ENCODE results near the gene ARPP19.
"Not testable (repeated sequence)": the region's sequence is repeated elsewhere in the genome, so short reads cannot be mapped to it uniquely, and the experiment has no call there.

Gene ARPP19

DNA sequence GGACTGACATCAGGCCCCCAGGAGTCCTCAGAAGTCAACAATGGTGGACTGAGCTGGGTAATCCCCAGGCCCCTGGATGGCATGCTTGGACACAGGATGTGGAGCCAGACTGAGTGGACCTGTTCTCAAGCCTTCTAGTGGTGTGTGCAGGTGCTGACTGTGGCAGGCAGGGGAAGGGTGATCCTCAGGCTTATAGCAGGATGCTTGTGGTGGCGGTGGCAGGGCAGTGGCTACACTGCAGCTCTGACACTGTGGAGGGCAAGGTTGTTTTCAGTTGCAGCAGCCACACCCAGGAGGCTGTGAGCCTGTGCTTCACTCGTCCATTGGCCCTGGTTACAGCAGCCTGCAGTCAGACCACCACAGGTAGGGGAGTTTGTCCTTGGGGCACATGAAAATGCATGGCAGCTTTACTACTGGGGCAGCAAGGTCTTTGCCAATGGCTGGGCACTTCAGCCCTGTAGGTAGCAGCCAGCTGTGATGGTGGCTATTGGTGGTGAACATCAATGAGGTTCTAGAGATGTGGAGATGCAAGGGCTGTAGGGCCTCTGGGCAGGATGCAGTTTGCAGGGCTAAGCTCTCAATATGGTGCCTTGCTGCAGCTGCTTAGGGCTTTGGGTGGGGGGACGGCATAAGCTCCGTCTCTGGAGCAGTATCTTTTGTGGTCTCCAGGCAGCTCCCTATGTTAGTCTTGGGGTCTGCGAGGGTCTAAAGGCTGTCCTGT, 22.6 kb downstream of the ARPP19 start:
- DNase-seq, result no peak

DNA sequence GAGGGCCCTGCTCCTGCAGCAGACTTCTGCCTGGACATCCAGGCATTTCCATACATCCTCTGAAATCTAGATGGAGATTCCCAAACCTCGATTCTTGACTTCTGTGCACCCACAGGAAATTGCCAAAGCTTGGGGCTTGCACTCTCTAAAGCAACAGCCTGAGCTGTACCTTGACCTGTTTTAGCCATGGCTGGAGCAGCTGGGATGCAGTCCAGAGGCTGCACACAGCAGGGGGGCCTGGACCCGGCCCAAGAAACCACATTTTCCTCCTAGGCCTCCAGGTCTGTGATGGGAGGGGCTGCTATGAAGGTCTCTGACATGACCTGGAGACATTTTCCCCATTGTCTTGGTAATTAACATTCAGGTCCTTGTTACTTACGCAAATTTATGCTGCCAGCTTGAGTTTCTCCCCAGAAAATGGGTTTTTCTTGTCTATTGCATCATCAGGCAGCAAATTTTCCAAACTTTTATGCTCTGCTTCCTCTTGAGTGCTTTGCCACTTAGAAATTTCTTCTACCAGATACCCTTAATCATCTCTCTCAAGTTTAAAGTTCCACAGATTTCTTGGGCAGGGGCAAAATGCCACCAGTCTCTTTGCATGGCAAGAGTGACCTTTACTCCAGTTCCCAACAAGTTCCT, 28.3 kb downstream of the ARPP19 start:
- DNase-seq, result no peak

DNA sequence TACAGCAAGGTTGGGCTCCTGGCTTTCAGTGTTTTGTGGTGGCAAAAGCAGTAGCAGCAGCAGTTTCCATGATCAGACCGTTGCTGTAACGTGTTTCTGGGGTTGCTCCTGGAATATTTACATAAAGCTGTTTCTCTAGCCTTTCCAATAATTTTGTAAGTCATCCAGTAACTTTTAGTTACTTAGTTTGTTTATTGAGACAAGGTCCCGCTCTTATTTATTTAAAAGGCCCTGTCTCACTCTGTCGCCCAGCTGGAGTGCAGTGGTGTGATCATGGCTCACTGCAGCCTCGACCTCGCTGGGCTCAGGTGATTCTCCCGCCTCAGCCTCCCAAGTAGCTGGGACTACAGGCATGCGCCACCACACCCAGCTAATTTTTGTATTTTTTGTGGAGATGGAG, 31.4 kb downstream of the ARPP19 start:
- DNase-seq, result no peak

DNA sequence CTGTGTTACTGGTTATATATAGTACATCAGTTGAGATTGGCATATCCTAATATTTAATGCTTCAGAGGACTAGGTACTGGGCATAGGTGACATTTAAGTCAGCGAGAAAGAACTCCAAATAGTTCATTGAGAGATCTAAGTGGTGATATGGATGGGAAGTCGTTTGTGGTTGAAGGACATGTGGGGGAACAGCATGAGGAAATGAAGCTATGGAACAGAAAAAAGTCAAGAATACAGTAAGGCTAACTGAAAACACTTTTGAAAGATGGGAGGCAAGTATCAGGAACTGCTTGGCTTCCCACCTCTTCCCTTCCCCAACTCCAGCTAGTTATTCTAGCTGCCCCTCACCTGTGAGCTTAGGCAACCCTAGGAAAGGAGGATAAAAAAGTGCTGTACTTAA, 36.4 kb downstream of the ARPP19 start:
- no peak for DNase-seq

DNA sequence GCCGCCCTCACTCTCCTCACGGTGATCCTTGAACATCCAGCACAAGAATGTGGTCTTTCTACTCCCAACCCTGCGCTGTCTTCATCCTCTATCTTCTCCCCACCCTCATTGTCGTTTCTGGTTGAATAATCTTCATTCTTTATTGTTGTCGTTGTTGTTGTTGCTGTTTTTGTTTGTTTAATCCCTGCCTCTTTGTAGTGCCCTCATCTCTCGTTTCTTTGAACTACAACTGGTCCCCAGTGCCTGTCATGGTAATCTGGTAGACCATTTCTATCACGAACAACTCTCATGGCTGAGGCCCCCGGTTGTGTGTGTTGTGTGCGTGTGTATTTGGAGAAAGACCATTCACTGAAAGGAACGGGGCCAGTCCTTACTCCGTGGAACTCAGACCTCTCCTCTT, 38.9 kb downstream of the ARPP19 start:
- no peak for DNase-seq

DNA sequence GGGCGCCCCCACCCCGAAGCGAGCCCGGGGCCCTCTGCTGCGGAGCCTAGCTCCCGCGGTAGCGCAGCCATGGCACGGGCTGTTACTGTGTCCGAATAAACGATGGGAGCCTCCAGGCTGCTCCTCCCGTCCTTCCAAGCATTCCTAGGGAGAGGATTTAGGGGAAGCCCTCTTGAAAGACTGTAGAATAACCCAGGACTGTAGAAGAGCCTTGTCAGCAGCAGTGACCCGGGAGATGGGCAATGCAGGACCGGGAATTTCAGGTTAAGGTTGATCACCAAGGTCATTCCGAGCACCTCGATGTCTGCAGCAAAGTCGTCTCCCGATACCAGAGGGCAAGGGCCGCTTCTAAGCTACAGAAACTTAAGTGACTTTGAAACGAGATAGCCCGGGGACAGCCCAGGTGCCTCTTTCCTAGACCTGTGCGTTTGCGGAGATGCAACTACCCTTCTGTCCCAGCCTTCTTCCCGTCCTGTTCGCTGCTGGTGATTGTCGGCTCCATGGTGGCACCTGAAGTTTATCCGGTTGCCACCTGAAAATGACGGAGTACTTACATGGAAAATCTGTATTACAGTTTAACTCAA, 39.4 kb downstream of the ARPP19 start:
- no peak for DNase-seq

DNA sequence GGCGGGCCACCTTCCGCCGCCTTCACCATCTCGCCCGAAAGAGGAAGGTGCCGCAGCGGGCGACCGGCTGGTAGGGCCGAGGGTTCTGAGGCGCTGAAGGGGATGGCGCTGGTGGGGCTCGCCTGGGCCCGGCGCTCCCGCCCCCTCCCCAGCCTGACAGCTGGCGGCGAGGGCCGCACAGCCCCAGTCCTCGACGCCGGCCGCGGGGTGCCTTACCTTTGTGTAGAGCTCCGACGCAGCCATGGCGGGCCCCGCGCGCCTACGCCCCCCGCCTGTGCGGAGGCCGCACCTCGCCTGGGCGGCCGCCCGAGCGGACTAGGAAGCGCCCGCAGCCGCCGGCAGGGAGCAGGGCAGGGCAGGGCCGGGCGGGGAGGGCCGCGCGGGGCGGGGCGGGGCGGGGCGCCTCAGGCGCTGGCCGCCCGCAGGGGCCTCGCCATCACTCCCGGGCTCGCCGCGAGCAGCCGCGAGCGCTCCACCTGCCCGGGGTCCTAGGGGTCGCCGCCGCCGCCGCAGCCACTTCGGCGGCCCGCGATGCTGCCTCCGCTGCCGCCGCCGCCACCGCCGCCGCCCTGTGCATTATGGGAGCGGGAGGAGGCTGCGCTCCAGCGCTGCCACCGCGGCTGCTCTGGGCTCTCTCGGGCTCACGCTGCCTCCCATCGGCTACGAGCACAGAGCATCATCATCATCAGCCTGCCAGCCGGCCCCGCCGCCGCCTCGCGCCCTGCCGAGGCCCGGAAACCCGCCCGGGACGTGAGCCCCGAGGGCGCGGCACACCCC, 40.1 kb downstream of the ARPP19 start, which contains the start of gene MYO5A:
MYO5A (minus strand) TSS at position 317 of the 777 bp plus-strand sequence; CDS start at position 243, 74 bp downstream.
- peak; percentile 3 for DNase-seq

DNA sequence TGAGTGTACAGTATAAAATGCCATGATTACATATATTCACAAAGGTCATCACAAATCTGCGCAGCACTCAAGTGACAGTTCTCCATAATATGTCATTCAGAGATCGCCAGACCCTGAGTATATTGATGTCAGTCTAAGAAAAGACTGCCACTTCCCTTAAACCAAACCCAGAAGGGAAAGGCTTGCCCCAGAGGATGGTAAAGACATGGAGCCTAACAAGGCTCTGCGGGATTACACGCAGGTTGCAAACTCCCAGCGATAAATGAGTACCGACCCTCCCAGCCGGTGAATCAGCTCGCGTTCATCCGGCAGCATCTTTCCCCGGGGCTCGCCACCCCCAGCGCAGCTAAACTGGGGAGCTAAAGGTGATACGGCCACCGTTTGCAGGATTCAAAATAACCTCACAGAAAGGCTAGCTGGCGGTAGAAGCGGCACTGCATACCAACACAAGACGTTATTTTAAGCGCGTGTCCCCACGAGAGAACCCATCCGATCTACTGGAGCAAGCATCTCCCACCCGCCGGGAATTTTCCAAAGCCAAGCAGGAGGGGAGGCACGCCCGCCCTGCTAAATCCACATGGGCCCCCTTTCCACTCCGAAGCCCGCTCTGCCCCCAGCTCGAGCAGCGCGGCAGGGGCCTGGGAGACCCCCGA, 40.8 kb downstream of the ARPP19 start:
- DNase-seq, result no peak

DNA sequence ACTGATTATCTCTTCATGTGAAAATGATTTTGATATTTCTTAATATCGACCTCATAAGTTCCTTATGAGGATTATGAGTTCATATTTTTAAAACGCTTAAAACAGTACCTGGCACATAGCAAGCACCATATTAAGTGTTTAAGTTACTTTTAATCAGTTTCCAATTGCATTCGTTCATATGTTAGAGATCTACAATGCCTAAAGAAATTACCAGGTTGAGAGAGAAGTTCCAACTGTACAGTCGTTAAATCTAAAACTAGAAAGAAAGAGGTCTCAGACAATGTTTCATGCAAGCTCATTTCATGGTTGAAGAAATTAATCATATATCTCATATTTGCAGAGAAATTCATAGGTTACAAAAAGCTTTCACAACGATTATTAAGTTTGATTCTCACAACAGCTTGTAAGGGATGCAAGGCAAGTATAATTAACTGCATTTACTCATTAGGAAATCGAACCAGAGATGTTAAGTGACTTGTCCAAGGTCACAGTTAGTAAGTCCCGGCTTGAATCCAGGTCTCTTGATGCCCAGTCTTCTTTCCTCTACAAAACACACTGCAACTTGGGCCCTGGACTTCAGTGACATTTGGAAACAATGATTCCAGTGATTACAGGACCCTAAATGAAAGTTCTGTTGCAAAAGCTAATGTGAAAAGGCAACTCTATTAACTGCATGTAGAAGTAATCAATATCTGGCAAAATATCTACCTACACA, 41.5 kb downstream of the ARPP19 start:
- DNase-seq, result no peak

DNA sequence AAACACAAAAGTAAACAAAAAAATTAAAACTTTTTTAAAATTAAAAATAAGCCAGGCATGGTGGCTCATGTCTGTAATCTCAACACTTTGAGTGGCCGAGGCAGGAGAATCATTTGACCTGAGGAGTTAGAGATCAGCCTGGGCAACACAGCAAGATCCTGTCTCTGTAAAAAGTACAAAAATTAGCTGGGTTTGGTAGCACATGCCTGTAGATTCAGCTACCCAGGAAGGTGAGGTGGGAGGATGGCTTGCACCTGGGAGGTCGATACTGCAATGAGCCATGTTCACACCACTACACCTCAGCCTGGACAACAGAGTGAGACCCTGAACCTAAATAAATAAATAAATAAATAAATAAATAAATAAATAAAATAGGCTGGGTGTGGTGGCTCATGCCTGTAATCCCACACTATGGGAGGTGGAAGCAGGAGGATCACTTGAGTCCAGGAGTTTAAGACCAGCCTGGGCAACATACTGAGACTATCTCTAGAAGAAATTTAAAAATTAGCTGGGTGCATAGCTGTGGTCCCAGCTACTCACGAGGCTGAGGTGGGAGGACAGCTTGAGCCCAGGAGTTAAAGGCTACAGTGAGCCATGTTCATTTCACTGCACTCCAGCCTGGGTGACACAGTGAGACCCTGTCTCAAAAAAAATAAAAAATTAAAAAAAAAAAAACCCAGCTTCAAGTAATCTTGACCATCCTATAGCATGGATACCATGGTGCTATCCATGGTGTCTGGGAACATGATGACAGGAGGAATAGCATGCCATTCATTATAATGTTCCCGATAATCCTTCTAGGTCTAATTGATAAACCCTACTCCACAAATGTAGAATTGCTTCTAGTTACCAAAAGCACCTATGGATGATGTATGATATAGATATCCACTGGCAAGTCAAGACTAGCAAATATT, 44.4 kb downstream of the ARPP19 start:
- no peak for DNase-seq

DNA sequence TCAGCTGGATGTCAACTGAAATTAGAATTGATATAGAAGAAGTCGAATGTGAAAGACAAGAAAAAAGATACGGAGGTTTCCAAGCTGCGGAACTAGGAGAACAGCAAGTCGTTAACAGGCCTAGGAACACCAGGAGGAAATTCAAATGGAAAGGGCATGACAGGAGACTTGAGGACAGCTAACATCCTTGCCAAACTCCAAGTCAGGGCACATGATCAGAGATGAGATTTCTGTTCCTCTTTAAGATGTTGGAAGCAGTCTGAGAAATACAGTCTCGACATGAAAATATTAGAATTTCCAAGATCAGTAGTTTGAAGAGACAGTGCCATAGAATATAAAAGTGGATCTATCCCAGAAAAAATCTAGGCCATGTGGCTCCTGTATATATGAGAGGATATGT, 45.2 kb downstream of the ARPP19 start:
- DNase-seq, result no peak

DNA sequence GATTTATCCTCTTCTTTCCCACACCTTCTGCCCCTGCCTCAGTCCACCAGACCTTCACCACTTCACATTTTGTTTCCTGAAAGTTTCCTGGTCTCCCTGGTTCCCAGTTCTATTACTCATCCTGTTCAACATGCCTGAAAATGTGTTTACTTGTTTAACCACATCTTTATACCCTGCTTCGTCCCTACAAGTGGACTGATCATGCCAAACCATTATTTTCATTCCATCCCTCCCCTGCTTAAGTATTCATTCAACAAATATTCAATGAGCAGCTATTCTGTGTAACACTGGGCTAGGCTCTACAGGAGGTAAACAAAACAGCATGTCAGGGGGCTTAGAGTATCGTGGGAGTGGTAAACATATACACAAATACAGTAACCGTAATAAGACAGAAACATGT, 45.6 kb downstream of the ARPP19 start:
- DNase-seq, result no peak

DNA sequence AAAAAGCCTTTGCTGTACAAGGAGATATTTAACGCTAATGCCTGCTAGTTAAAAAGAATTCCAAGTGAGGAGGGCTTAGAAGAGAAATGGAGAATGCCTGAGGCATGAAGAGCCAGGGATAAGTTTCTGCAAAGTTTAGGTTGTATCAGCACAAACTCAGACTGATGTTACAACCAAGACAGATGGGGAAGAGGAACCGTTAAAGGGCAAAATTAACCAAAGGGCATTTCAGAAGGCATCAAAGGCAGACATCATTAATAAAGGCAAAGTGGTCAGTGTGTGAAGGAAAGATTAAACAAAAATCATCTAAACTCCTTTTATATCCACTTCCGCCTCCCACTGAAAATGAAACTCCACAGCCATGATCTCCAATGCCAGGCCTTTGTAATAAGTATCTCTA, 47.1 kb downstream of the ARPP19 start:
- no peak for DNase-seq

DNA sequence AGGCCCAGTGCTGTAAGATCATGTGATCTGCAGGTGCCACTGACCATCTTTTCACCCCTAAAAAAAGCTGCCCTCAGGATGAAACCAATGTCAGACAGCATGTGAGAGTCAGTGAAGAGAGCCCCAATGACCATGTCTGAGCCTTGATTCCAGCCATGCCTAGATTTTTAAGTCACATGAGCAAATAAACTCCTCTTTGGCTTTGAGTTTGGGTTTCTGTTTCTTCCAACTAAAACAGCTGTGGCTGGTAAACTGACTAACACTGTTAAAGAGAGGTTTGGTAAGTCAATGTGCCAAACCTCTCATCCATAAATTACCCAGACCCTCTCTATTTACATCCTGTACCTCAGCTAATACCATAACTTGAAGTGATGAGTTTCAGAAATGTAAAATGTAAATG, 48.4 kb downstream of the ARPP19 start:
- DNase-seq, result no peak

DNA sequence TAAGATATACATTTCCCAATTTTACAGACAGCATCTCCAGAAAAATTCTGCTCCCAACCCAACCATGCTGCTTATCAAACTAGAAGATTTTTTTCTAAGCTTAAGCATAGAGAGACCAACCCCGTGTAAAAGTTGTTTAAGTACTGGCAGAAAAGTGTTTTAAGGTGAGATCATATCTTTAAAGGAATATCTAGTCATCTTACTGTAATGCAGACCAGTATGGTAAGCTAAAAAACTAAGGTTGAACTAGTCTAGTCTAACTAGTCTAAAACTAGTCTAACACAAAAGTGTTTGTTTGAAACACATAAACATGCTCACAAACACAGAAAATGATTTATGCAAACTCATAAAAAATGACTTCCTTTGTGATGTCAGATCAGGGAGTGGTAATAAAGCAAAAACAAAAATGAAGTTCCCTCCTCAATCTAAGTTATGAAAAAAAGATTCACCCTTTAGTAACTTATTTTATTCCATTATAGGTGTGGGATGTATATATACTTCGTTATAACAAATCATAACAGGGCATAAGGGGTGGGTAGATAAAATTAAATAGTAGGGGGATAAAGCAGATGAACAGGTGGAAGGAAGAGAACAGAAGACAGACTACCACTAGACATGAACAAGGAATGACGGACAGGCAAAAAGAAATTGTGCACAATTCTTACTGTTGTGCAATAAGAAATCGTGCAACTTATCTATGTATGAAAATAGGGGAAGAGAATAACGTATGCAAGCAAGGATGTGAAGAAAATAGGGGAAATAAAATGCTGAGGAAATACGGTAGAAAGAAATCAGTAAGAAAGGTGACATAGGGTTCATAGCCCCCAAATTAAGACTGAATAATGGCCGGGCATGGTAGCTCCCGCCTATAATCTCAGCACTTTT, 50.1 kb downstream of the ARPP19 start:
- DNase-seq, result no peak

DNA sequence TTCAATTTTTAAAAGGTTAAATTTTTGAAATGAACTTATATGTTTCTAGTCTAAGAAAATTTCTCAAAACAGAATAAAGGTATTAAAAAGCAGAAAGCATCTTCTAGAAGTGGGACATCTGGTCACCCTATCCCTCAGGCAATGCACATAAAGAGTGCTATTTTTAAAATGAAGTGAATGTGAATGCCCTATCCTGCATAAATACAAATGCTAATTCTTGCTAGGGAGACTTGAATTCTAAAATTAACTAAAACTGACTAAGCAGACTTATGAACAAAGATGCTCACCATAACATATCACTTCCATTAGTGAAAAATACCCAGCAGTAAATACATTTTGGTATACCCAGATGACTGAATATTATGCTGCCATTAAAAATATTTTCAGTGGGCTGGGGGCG, 51.8 kb downstream of the ARPP19 start:
- DNase-seq, result no peak

DNA sequence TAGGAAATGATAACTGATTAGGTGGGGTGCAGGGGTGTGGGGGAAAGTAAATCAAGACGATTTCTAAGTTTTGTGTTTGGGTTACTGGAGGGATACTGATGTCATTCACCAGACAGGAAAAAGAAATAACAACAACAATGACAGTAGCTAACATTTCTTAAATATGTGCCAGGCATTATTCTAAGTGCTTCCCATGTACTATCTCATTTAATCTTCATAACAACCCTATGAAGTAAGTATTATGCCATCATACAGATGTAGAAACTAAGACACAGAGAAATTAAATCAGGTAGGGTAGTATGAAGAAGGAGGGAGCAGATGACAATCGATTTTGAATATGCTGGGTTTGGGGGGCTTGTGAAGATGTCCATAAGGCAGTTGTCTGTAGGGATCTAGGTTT, 53.5 kb downstream of the ARPP19 start:
- no peak for DNase-seq

DNA sequence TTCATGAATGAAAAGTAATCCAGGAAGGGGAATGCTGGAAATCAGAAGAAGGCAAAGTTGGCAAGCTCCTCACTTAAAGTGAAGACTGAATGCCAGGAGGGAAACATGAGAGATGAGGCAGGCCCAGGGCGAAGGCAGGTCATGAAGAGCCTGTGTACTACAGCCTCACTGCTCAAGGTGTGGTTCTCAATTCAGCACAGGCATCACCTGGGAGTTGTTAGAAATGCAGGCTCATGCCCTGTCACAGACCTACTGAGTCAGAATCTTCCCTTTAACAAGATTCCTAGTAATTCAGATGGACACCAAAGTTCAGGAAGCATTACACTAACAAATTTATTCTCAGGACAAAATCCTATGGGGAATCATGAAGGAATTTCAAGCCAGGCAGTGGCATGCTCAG, 54.3 kb downstream of the ARPP19 start:
- DNase-seq, result no peak

DNA sequence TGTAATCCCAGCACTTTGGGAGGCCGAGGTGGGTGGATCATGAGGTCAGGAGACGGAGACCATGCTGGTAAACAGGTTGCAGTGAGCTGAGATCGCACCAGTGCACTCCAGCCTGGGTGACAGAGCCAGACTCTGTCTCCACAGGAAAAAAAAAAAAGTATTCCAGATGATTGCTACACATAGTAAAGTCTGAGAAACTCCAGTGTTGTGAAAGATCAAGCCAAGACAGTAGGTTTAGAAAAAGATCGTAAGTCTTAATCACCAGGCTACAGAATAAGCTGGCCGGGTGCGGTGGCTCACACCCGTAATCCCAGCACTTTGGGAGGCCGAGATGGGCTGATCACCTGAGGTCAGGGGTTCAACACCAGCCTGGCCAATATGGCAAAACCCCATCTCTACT, 56.0 kb downstream of the ARPP19 start:
- not testable (repeated sequence) for DNase-seq

DNA sequence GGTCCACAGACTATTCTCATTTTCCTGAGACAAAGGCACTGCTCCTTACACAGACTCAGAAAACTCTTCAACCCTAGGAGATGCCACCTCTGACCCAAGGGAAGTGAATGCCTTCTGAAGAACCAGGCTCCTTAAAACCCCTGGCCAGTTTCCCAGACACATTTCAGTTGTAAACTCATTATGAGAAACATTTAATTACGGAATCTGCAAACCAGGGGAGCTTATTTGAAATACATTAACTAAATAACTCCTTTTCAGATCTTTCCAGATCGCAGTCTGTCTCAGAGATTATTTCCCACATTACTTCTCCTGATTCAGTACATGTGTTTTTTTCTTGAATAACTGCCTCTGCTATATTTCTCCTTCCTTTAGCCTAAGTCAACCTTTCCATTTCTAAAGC, 57.7 kb downstream of the ARPP19 start:
- no peak for DNase-seq
